IMR-90 (cell line): Measurements from ENCODE around the gene PSMD6. TPM values are rescaled to one million over a fixed set of nuclear protein-coding genes. Genes with fewer than 3 reads are reported as not detected.

ENCODE experiments used
- ATAC-seq: fragments of 200-7000 bp; cut with Tn5 transposase; 2 replicates; pipeline ENCODE4 v1.9.1; 2020; ENCODE audit warnings: low read depth, mild to moderate bottlenecking, moderate library complexity
- Bru-seq: library from RNA; stranded (reverse); fragments of 400-500 nt; gene quantifications from one replicate; lab custom pipeline; 2021; lab: Mats Ljungman, UMichigan
- BruChase-seq, 2 experiments: library from RNA; stranded (reverse); fragments of 400-500 nt; gene quantifications; one replicate each; lab custom pipeline; 2021; lab: Mats Ljungman, UMichigan
- BruUV-seq: library from RNA; stranded (reverse); fragments of 400-500 nt; replicated peaks from 2 replicates; lab custom pipeline; 2021; lab: Mats Ljungman, UMichigan
- CTCF ChIA-PET: fragments of 300-600 bp; formaldehyde crosslinking; extraction: SDS; loops from one replicate; lab custom pipeline; 2021; ENCODE audit warnings: antibody characterized with exemption; lab: Yijun Ruan, JAX
- POLR2A ChIA-PET: fragments of 300-600 bp; sonication (Branson Sonifier 250); formaldehyde crosslinking; loops from one replicate; lab custom pipeline; 2022; ENCODE audit warnings: antibody characterized with exemption; ENCODE audit not compliant: unreplicated experiment; lab: Charles Lee
- DNase-seq: peaks from one replicate; pipeline ENCODE4 v3.0.0; 2013
- H2AFZ ChIP-seq: replicated peaks from 2 replicates; pipeline ENCODE3; 2013; ENCODE audit warnings: low read length, mild to moderate bottlenecking; ENCODE audit not compliant: poor library complexity
- H2AK5ac ChIP-seq: 2 replicates; pipeline ENCODE4 v1.6.1; 2013; ENCODE audit warnings: low read depth, low read length, inconsistent platforms
- H2AK9ac ChIP-seq: replicated peaks from 2 replicates; pipeline ENCODE3; 2013; ENCODE audit warnings: mild to moderate bottlenecking, low read depth, low read length, moderate library complexity; ENCODE audit not compliant: poor library complexity
- H2BK120ac ChIP-seq: 2 replicates; pipeline ENCODE4 v1.6.1; 2013; ENCODE audit warnings: low read depth, low read length, inconsistent platforms
- H2BK15ac ChIP-seq: 3 replicates; pipeline ENCODE4 v1.6.1; 2013; ENCODE audit warnings: low read depth, low read length, inconsistent platforms
- H2BK20ac ChIP-seq: 2 replicates; pipeline ENCODE4 v1.6.1; 2013; ENCODE audit warnings: low read depth, mild to moderate bottlenecking, inconsistent platforms, low read length, moderate library complexity
- H2BK5ac ChIP-seq: 2 replicates; pipeline ENCODE4 v1.6.1; 2013; ENCODE audit warnings: mild to moderate bottlenecking, low read depth, low read length, inconsistent platforms; ENCODE audit not compliant: poor library complexity, severe bottlenecking
- H3K14ac ChIP-seq: replicated peaks from 2 replicates; pipeline ENCODE4 v1.6.1; 2013; ENCODE audit warnings: low read depth, low read length, inconsistent platforms
- H3K18ac ChIP-seq: 2 replicates; pipeline ENCODE4 v1.6.1; 2013; ENCODE audit warnings: low read depth, low read length, control low read depth
- H3K23ac ChIP-seq: 2 replicates; pipeline ENCODE4 v1.6.1; 2013; ENCODE audit warnings: low read depth, low read length, inconsistent platforms
- H3K27ac ChIP-seq: 2 replicates; pipeline ENCODE4 v1.5.1; 2013; ENCODE audit warnings: mild to moderate bottlenecking, control low read depth, low read length; ENCODE audit not compliant: insufficient read depth
- H3K27me3 ChIP-seq: 2 replicates; pipeline ENCODE4 v1.6.1; 2013; ENCODE audit warnings: low read length; ENCODE audit not compliant: control insufficient read depth, insufficient read depth
- H3K36me3 ChIP-seq: 2 replicates; pipeline ENCODE4 v1.6.1; 2013; ENCODE audit warnings: low read length, mixed read lengths; ENCODE audit not compliant: control insufficient read depth, insufficient read depth
- H3K4ac ChIP-seq: 2 replicates; pipeline ENCODE4 v1.6.1; 2013; ENCODE audit warnings: low read depth, low read length, inconsistent platforms
- H3K4me1 ChIP-seq: 2 replicates; pipeline ENCODE4 v1.6.1; 2013; ENCODE audit warnings: low read length, mixed read lengths; ENCODE audit not compliant: control insufficient read depth, insufficient read depth
- H3K4me2 ChIP-seq: 2 replicates; pipeline ENCODE4 v1.6.1; 2013; ENCODE audit warnings: low read depth, mild to moderate bottlenecking, control low read depth, low read length, moderate library complexity
- H3K4me3 ChIP-seq: 2 replicates; pipeline ENCODE4 v1.5.1; 2013; ENCODE audit warnings: low read depth, mild to moderate bottlenecking, control low read depth, low read length, moderate library complexity; ENCODE audit not compliant: insufficient read depth
- H3K56ac ChIP-seq: 2 replicates; pipeline ENCODE4 v1.6.1; 2013; ENCODE audit warnings: low read length, inconsistent platforms; ENCODE audit not compliant: insufficient read depth; ENCODE audit errors: extremely low read depth
- H3K79me1 ChIP-seq, 2 experiments: 2 replicates each; pipeline ENCODE4 v1.6.1; 2013; ENCODE audit warnings: low read length in 2 of 2, inconsistent platforms in 1 of 2, low read depth in 1 of 2
- H3K9ac ChIP-seq: 2 replicates; pipeline ENCODE4 v1.6.1; 2013; ENCODE audit warnings: low read depth, low read length, control low read depth
- H3K9me1 ChIP-seq: 2 replicates; pipeline ENCODE4 v1.6.1; 2013; ENCODE audit warnings: low read length, inconsistent platforms; ENCODE audit not compliant: insufficient read depth
- H3K9me3 ChIP-seq: 2 replicates; pipeline ENCODE4 v1.6.1; 2013; ENCODE audit warnings: low read length; ENCODE audit not compliant: control insufficient read depth, insufficient read depth
- H4K20me1 ChIP-seq: 2 replicates; pipeline ENCODE4 v1.6.1; 2013; ENCODE audit warnings: low read length, inconsistent platforms; ENCODE audit not compliant: insufficient read depth
- H4K5ac ChIP-seq: 2 replicates; pipeline ENCODE4 v1.6.1; 2013; ENCODE audit warnings: mild to moderate bottlenecking, low read depth, low read length, control low read depth
- H4K8ac ChIP-seq, 2 experiments: 2 replicates each; pipeline ENCODE4 v1.6.1; 2013; ENCODE audit warnings: low read depth in 2 of 2, low read length in 2 of 2, control low read depth in 1 of 2, inconsistent platforms in 1 of 2
- H4K91ac ChIP-seq: 2 replicates; pipeline ENCODE4 v1.6.1; 2013; ENCODE audit warnings: low read depth, low read length, inconsistent platforms; ENCODE audit not compliant: insufficient read depth
- CEBPB ChIP-seq: IDR thresholded peaks from 2 replicates; pipeline ENCODE4 v1.6.1; 2012; ENCODE audit warnings: low read depth, low read length, improper control_type of control experiment
- CHD1 ChIP-seq: IDR thresholded peaks from 2 replicates; pipeline ENCODE4 v1.6.1; 2012; ENCODE audit warnings: low read depth, low read length, improper control_type of control experiment
- FOS ChIP-seq: fragments of 150-350 bp; IDR thresholded peaks from 2 replicates; pipeline ENCODE4 v1.6.1; 2016; ENCODE audit warnings: low read depth, low read length
- MAFK ChIP-seq: IDR thresholded peaks from 2 replicates; pipeline ENCODE4 v1.6.1; 2012; ENCODE audit warnings: low read depth, low read length, improper control_type of control experiment
- MAZ ChIP-seq: IDR thresholded peaks from 2 replicates; pipeline ENCODE4 v1.6.1; 2012; ENCODE audit warnings: low read depth, mild to moderate bottlenecking, low read length, improper control_type of control experiment, moderate library complexity, borderline replicate concordance
- MXI1 ChIP-seq: IDR thresholded peaks from 2 replicates; pipeline ENCODE4 v1.6.1; 2012; ENCODE audit warnings: low read depth, mild to moderate bottlenecking, low read length, moderate library complexity, borderline replicate concordance
- NFE2L2 ChIP-seq: fragments of 150-350 bp; IDR thresholded peaks from 2 replicates; pipeline ENCODE4 v1.6.1; 2016; ENCODE audit warnings: low read depth, mild to moderate bottlenecking, low read length
- POLR2A ChIP-seq: IDR thresholded peaks from 2 replicates; pipeline ENCODE4 v1.6.1; 2012; ENCODE audit warnings: mild to moderate bottlenecking, low read depth, low read length
- RAD21 ChIP-seq: IDR thresholded peaks from 2 replicates; pipeline ENCODE4 v1.6.1; 2012; ENCODE audit warnings: low read length, improper control_type of control experiment
- RCOR1 ChIP-seq: IDR thresholded peaks from 2 replicates; pipeline ENCODE4 v1.6.1; 2012; ENCODE audit warnings: mild to moderate bottlenecking, low read length, improper control_type of control experiment; ENCODE audit not compliant: insufficient replicate concordance
- RFX5 ChIP-seq: IDR thresholded peaks from 2 replicates; pipeline ENCODE4 v1.8.0; 2012; ENCODE audit warnings: low read depth, mild to moderate bottlenecking, low read length, moderate library complexity
- SMC3 ChIP-seq: fragments of 150-350 bp; IDR thresholded peaks from 2 replicates; pipeline ENCODE4 v1.6.1; 2016; ENCODE audit warnings: low read depth, mild to moderate bottlenecking, antibody characterized with exemption, low read length, moderate library complexity
- USF2 ChIP-seq: fragments of 150-350 bp; IDR thresholded peaks from 2 replicates; pipeline ENCODE4 v1.6.1; 2017; ENCODE audit warnings: mild to moderate bottlenecking, antibody characterized with exemption, low read length, low read depth
- WGBS, 2 experiments: methylation state at CpG; one replicate each; pipeline versions ENCODE4 v1.1.5 to v1.1.7; 2013; ENCODE audit warnings: missing lambda C conversion rate in 2 of 2; ENCODE audit not compliant: insufficient read length in 1 of 2; ENCODE audit errors: extremely low coverage in 2 of 2; 5-methylcytosine and 5-hydroxymethylcytosine counted together
- dilution Hi-C: fragments of 300-500 bp; cut with HindIII; formaldehyde crosslinking; loops from one replicate; pipeline ENCODE4 v1.14.3; 2018; ENCODE audit warnings: low sequenced_read_pairs; ENCODE audit not compliant: unreplicated experiment
- in situ Hi-C: fragments of 300-500 bp; cut with MboI; formaldehyde crosslinking; loops from 3 replicates; pipeline ENCODE4 v1.14.3; 2019; ENCODE audit warnings: low sequenced_read_pairs, inconsistent platforms, mixed read lengths
- intact Hi-C: fragments of 100-400 bp; cut with micrococcal nuclease; formaldehyde crosslinking; loops from 2 replicates; pipeline ENCODE4 v1.10.0; 2022
- long read RNA-seq: library from polyadenylated mRNA; unstranded; transcript quantifications from one replicate; pipeline ENCODE4 v2.0.0, GENCODE V29; 2021; ENCODE audit not compliant: unreplicated experiment
- polyA plus RNA-seq, 3 experiments: library from polyadenylated mRNA; depleted of rRNA; stranded (reverse); fragments of >200 nt; gene quantifications; 2 replicates each; pipeline ENCODE4 v1.2.3, GENCODE V29; 2012; ENCODE audit warnings: low replicate concordance in 1 of 3
- total RNA-seq: library from RNA; depleted of rRNA; stranded (reverse); fragments of >200 nt; gene quantifications from 2 replicates; pipeline ENCODE4 v1.2.3, GENCODE V29; 2012; rRNA removed

Gene PSMD6
- total RNA-seq = 91.8 and 144 TPM in 2 replicates
- polyA plus RNA-seq (2012; rRNA removed) = 86.6 and 87.0 TPM in 2 replicates
- polyA plus RNA-seq (2012; cell fraction: cytosol; rRNA removed) = 36.9 and 48.4 TPM in 2 replicates
- 30.8 and 43.7 TPM in 2 replicates for polyA plus RNA-seq (2012; cell fraction: nucleus; rRNA removed; ENCODE audit: low replicate concordance)
- percentile 90 among the genes with signal in this experiment for Bru-seq, nascent RNA
- BruChase-seq, experiment 1, labeled RNA remaining after a 6-hour chase = percentile 76 among the genes with signal in this experiment
- percentile 73 among the genes with signal in this experiment for BruChase-seq, experiment 2, labeled RNA remaining after a 2-hour chase
- long read RNA-seq, transcript PSMD6-201 (8 exons, 1,430 nt) = major isoform, 70 of 85 reads
- long read RNA-seq, transcript PSMD6-210 (9 exons, 1,495 nt) = minor isoform, 5 of 85 reads
- long read RNA-seq, partial matches to known transcripts = 6 of 85 reads
- long read RNA-seq, other reads (novel, unspliced or antisense) = 3 of 85 reads

- CTCF ChIA-PET = interaction anchor here (0.6 to 1.7 kb wide), 12 partner anchors 12 to 508 kb away, joined by 3 to 9 read pairs (median 4); no protein-coding TSS in a partner anchor
- peak within 1 kb of the TSS; percentile 96 for H2AFZ ChIP-seq
- H2BK15ac ChIP-seq = peak within 1 kb of the TSS; percentile 55; the same call in 1 of the 3 replicates
- H3K4me2 ChIP-seq = peak within 1 kb of the TSS; percentile 99
- DNase-seq (peak; percentile 79), ATAC-seq (peak; percentile 99)
- H3K56ac ChIP-seq = peak within 1 kb of the TSS; percentile 66
- peak within 1 kb of the TSS; percentile 62; the same call in 1 of the 2 replicates for H2AK5ac ChIP-seq
- intact Hi-C loops = no loop called here
- peak within 1 kb of the TSS; percentile 87 for H3K4ac ChIP-seq
- dilution Hi-C loops = no loop called here
- H3K9me1 ChIP-seq = peaks cover 5% of the 10 kb centered on the region
- peaks cover 6% of the 10 kb centered on the region for H3K36me3 ChIP-seq
- H2BK120ac ChIP-seq = peak within 1 kb of the TSS; percentile 61; the same call in 1 of the 2 replicates
- POLR2A ChIA-PET = interaction anchor here (0.6 kb wide), 1 partner anchor 399 kb away, joined by 4 read pairs; no protein-coding TSS in a partner anchor
- peak within 1 kb of the TSS; percentile 95 for H4K5ac ChIP-seq
- H3K27me3 ChIP-seq = no peaks in the 10 kb centered on the region
- H3K27ac ChIP-seq = peak within 1 kb of the TSS; percentile 91
- peaks cover 10% of the 10 kb centered on the region; the same call in 1 of the 2 replicates for H4K20me1 ChIP-seq
- H3K9ac ChIP-seq = peak within 1 kb of the TSS; percentile 94
- WGBS, 2 experiments = 2% methylated on average over 21 of the region's 59 CpGs; no CpG with 5 or more reads in 1 of the 2 experiments
- H3K79me1 ChIP-seq = peaks cover 18 to 33% of the 10 kb centered on the region in 2 experiments
- peaks cover 4% of the 10 kb centered on the region for H3K4me1 ChIP-seq
- peak within 1 kb of the TSS; percentile 3 for H2AK9ac ChIP-seq
- peak within 1 kb of the TSS; percentile 76 for H2BK5ac ChIP-seq
- peak within 1 kb of the TSS; percentile 45; the same call in 1 of the 2 replicates for H2BK20ac ChIP-seq
- BruUV-seq = no TSS peak
- H3K18ac ChIP-seq = peak within 1 kb of the TSS; percentile 35
- H3K4me3 ChIP-seq = peak within 1 kb of the TSS; percentile 97
- H3K23ac ChIP-seq = peak within 1 kb of the TSS; percentile 79; the same call in 1 of the 2 replicates
- H4K8ac ChIP-seq = peak within 1 kb of the TSS; percentile 88 to 99
- H4K91ac ChIP-seq = peak within 1 kb of the TSS; percentile 50; the same call in 1 of the 2 replicates
- H3K9me3 ChIP-seq = no peaks in the 10 kb centered on the region
- in situ Hi-C loops = no loop called here
- H3K14ac ChIP-seq = peak within 1 kb of the TSS; percentile 96
- no peak for TF ChIP-seq CEBPB
- TF ChIP-seq SMC3 = peak; percentile 77
- peak; percentile 84 for TF ChIP-seq POLR2A
- TF ChIP-seq NFE2L2 = no peak
- TF ChIP-seq USF2 = peak; percentile 87
- peak; percentile 26 for TF ChIP-seq MAFK
- 0 out of 2 replicates have a peak, but pooled peaks have one; percentile 1 for TF ChIP-seq FOS
- no peak for TF ChIP-seq RCOR1
- TF ChIP-seq CHD1 = no peak
- peak; percentile 58 for TF ChIP-seq RAD21
- TF ChIP-seq RFX5 = no peak
- peak; percentile 45; the same call in 1 of the 2 replicates for TF ChIP-seq MXI1
- TF ChIP-seq MAZ = peak; percentile 70
Measured at GRCh38 chr3:64023187-64023860, at the start of gene PSMD6. PSMD6 (minus strand) TSS chr3:64023494; CDS start chr3:64023419, 75 bp downstream.
